ENCODE measurements around the gene AVPI1.
"Not testable (repeated sequence)": the region's sequence is repeated elsewhere in the genome, so short reads cannot be mapped to it uniquely, and the experiment has no call there.

Gene AVPI1

DNA sequence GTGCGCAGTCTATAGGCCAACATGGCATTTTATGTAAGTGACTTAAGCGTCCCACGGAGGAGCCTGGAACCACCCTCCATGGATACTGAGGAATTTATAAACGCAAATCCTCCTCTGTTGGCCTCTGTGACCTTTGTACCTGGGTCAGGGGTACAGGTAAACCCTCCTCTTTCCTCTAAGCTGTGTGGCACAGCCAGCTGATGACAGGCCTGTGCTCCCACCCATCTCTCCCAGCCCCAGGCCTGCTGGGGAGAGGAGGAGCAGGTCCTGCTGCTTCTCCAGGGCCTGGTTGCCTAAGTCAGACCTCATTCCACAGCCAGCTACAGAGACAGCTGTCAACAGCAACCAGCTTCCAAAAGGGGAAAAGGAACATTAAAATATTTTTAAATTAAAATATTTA lies 5.0 kb downstream of the AVPI1 start:
- no peak for FAIRE-seq

DNA sequence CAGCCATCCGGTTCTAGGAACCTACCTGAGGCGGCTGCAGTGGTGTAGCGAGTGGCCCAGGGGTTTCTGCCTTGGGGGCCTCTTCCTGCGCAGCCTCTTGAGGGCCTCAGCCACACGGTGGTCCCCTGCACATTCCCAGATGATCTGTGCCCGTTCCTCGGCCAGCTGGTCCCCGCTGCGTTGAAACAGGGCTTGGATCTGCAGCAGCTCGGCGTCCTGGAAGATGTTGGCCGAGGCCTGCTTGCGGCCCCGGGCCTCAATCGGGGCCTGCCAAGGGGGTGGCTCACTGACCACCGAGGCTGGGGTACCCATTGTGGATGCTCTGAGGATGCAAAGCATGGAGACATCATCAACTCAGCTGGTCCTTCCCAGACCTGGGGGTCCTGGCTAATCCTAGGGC lies 7.4 kb downstream of the AVPI1 start:
- no peak for FAIRE-seq

DNA sequence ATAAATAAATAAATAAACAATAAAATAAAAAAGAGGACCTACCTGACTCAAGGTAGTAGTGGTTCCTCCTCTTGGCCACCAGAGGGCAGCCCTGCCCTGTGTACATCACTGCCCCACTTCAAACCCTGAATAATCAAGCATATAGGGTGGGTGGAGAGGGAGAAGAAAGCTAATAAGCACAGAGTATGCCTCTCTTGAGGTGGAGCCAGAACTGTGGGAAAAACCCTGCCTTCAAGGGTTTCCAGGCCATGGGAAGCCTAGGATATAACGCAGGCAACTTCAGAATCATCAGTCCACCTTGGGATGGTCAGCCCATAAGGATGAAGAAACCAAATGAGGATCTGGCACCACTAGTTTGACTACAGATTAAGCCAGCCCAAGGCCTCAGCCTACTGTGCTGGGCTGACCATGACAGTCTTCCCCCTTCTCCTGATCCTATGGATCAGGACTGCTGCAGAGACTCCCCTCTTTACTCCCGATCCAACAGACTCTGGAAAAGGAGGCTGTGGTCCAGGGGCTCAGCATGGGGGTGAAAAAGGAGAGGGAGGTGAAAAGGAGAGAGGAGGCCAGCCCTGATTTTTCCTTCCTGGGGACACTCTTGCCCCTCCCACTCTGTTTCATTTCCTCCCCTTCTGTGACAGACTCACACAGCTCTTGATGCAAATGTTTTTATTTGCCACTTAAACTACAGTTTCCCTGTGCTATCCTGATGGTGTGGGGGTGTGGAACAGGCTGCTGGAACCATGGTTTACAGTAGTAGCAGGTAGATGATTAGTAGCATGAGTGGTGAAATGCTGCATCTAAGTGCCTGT lies 10.1 kb downstream of the AVPI1 start:
- peak; percentile 64 for FAIRE-seq

DNA sequence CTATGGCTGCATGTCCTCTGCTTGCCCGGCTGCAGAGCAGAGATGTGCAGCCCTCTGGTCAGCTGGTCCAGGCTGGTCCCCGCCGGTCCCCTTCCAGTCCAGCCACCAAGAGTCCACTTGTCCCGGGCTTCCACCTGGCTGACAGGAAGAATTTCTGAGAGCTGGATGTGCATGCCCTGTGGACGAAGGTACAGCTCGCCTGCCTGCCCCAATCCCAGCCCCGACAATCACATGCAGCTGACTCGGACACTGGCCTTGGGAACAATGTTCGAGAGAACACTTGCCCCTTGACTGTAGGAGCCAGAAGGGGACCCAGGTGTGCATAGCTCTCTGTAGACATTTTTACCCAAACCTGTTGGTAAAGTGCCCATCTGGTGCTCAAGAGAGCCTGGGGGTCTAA lies 11.8 kb downstream of the AVPI1 start:
- FAIRE-seq = no peak

DNA sequence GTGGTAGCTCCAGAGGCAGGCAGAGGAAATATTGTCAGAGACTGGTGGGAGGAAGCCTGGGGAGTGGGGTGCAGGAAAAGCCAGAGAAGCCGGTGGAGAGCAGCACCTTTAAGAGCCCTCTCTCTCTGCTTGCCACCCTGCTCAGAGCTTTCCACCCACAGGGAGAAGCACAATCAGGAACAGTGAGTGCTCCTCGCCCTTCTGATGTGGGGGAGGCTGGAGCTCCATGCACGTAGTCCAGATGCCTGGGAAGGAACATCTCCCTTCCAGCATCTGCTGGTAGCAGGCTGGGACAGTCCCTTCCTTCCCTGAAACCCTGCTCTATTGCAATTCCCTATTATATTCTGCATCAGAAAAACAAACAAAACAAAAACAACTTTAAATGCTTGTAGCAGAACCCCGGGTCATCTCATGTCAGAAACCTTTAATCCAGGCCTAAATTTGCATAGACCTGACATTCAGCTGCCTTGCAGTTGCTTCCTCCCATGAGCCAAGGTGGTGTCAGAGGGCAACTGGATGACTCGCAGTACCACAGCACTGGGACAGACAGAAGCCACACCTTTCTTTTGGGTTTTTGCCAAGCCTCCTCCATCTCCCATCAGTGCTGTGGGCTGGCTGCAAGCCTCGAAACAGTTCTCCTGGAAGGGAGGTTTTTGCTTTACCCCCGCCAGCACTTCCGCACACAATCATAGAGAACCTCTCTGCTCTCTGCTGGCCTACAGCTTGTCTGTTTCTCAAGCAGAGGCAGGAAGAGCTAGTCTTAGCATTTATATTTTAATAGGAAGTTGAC lies 13.1 kb downstream of the AVPI1 start:
- FAIRE-seq = no peak

DNA sequence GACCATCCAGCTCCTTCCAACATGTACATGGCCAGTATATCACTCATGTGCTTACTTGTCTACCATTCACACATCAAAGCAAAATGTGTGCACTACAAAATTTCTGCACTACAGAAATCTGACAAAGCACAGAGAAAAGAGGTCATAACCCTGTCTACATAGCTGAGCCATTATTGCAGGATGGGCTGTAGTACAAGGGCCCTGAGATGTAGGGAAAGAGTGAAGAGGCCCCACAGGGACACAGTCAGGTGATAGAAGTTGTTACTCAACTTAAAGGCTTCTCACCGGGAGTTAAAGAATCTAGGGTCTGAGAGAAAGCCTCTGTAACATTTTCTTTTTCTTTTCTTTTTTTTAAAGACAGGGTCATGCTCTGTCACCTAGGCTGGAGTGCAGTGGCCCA lies 17.5 kb downstream of the AVPI1 start:
- FAIRE-seq = no peak

DNA sequence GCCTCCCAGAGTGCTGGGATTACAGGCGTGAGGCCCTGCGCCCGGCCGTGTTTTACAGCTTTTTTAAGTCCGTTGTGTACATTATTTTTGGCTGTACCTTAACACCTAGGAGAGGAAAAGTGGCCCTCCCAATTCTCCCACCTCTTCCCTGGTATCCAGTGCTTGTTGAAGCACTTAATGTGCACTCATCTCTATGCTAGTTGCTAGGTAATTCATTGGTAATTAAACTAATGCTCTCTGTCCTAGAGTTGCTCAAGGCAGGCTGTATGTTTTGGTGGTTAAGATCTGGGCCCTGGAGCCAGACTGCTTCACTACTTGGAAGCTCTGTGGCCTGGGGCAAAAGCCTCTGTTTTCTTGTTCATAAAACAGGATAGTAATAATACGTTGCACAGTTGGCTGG lies 19.6 kb downstream of the AVPI1 start:
- no peak for FAIRE-seq

DNA sequence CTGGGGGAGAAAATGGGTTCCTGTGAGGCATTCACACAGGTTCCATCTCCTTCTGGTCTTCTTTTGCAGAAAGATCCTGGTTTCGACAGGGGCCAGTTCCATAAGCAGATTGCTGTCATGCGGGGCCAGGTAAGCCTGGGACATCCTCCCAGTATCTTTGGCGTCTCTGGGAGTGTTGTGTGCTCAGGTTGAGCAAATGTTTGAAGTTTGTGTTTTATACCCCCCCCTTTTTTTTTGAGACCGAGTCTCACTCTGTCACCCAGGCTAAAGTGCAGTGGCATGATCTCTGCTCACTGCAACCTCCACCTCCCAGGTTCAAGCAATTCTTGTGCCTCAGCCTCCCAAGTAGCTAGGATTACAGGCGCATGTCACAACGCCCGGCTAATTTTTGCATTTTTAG lies 20.0 kb downstream of the AVPI1 start:
- no peak for FAIRE-seq

DNA sequence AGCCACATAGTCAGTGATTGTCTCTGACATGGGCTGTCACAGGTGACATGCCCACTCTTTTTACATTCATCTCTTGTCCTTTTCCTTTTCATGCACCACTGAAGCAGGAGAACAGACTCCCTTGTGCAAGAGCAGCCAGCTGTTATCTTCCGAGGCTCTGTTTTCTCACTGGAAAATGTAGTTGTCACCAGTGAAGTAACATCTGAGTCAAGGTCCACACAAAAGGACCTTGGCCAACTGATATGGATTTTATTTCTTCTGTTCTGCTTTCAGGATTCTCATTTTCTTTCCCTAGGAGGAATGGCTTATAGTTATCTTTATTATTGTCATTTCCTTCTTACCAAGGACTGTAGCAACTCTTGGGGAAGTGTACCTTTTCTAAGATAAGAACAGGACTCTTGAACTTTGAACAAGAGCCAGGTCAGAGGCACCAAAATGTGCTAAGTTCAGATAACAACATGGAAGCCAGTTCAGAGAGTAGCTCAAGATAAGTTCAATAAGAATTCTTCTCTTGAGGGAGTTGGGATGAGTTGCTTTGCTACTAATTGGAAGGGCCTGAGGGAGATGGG lies 22.7 kb downstream of the AVPI1 start:
- no peak for FAIRE-seq

DNA sequence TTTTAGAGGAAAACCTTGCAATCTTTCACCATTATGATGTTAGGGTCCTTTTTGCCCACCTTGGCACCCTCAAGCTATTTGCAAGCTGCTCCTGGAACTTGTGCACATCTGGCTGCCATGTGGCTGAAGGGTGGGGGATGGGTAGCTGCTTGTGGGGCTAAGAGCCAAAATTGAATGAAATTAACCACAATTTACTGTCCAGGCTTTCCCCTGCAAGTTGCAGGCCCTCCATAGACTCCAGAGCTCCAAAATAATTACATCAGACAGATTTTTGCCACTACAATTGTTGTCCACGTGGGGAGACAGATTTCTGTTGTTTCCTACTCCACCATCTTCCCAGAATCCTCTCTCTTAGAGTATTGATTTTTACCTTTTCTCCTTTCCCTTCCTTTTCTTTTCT lies 27.5 kb downstream of the AVPI1 start:
- FAIRE-seq = no peak

DNA sequence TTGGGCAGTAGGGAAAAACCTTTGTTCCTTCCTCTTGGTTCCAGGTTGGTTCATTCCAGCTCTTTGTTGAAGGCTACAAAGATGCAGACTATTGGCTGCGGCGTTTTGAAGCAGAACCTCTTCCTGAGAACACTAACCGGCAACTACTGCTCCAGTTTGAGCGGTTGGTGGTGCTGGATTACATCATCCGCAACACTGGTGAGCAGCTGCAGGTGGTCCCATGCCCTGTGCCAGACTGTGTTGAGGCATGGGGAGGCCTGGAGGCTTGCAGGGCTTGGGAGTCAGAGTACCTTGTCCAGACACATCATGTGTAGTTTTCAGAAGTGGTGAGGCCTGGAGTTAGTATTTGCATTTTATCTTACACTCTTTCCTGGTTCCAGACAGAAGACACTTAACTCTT lies 30.3 kb downstream of the AVPI1 start:
- no peak for FAIRE-seq

DNA sequence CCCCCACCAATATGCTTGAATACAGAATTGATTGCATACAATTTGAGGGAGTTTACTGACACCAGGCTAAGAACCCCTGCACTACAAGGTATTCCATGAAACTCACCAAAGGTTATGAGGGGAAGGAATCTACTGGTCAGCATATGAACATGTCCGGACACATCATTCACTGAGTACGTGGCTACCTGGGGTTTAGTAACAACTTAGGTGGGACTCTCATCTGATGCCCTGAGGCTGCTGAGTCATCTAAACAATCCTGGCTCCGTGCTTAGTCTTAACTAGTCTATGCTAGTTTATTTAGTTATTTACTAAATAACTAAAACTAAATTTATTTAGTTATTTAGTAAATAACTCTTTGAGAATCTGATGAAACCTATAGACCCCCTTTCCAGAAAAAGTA lies 35.3 kb downstream of the AVPI1 start:
- no peak for FAIRE-seq

DNA sequence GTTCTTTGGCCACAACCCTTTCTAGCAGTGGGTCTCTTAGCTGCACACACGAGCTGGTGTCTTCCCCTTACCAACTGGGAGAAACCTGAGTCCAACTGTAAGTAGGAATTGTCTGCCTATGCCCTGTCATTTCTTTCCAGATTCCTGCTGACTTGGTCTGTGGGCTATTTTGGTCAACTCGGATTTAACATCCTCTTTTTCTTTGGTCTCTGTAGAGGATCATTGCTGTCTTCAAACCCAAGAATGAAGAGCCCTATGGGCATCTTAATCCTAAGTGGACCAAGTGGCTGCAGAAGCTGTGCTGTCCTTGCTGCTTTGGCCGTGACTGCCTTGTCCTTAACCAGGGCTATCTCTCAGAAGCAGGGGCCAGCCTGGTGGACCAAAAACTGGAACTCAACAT lies 36.3 kb downstream of the AVPI1 start:
- no peak for FAIRE-seq

DNA sequence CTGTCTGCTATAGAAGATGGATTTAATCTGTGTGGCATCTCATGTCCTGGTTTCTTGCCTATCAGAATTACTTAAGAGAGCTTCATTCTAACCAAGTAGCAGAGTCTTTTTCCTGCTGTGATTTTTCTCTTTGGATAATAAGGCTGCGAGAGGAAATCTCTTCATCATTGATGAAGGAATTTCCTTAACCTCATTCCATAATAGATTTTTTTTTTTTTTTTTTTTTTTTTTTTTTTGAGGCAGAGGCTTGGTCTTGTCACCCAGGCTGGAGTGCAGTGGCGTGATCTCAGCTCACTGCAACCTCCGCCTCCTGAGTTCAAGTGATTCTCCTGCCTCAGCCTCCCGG lies 37.7 kb downstream of the AVPI1 start:
- FAIRE-seq = not testable (repeated sequence)

DNA sequence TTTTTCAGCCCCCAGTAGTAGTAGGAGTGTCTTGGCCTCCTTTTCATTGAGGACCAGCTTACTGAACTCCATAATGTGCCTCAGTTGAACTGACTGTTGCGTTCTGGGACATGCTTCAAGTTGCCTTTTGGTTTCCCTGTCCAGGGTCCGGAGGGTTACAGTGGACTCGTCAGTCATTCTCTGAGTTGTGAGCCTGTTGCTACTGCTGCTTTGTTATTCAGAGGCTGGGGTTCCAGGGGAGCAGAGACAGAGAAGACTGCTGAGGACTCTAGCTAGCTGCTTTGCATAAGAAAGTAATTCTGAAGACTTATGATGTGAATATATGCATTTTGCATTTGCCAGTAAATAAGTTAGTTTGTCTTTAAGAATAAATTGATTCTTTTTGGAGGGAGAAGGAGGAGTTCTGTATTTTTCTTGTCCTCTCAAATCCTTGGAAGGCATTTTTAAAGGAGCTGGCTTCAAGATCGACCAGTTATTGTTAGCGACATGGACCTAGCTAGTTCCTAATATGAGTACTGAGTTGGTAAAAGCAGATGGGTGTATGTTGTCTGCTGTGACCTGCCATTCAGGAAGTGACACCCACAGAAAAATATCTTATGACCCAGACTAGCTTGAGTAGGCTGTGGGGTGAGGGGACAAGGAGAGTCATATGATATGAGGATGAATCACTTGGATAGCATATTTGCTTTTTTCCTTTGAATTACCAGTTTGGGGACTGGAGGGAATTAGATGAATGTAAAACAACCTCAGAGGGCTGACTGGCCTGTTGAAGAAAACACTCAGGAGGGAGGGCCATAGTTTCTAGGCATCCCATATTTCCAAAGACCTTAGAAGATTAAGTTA lies 38.3 kb downstream of the AVPI1 start:
- FAIRE-seq = no peak

DNA sequence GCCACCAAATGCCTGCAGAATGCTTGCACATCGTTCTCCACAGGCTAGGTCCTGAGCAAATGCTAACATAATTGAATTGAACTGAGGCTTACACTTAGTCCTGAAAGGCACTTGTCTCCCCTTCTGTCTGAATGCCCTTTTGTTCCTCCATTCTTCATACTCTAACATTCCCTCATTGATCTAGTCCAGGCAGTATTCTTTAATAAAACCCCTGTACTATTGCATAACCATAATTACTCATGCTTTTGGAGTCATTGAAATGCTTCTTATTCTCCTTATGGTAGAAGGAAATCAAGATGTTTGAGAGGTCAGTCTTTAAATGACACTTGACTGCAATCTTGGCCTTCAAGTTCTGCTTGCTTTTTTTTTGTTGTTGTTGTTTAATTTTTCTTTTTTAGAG lies 39.5 kb downstream of the AVPI1 start:
- FAIRE-seq = no peak

DNA sequence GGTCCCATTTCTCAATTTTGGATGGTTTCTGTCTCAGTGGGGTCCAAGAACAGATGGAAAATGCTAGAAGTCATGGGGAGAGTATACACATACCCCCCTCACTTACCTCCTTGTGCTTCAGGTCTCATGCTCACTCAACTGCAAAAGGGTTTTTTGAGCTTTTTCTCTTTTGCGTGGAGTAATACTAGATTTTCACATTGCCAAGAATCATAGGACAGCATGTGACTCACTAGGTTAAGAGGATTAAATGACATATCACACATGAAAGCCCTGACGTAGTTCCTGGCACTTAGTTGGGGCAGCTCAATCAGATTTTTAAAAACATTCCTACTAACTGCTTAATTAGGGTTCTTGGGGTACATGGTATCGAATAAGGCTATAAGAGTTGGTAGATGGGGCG lies 42.1 kb downstream of the AVPI1 start:
- FAIRE-seq = no peak

DNA sequence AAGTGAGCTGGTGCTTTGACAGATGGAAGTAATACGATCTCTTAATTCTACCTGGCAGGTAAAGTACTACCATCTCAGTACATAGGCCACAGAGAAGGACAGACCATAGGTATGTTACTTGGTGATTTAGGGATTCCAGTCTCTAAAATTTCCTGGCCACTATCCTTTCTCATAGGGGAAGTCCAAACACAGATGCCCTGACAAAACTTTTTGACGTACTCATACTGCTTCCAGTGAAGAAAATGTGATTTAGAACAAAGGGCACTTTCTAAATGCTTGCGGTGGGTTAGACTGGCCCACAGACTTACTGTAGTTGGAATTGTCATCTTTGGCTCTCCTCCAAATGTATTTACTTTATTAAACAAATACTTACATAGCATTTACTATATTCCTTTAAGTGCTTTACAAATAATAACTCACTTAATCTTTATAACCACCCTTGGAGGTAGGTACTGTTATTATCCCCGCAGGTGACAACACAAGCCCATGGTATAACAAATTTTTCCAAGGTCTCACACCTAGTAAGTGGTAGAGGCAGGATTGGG lies 43.5 kb downstream of the AVPI1 start:
- no peak for FAIRE-seq

DNA sequence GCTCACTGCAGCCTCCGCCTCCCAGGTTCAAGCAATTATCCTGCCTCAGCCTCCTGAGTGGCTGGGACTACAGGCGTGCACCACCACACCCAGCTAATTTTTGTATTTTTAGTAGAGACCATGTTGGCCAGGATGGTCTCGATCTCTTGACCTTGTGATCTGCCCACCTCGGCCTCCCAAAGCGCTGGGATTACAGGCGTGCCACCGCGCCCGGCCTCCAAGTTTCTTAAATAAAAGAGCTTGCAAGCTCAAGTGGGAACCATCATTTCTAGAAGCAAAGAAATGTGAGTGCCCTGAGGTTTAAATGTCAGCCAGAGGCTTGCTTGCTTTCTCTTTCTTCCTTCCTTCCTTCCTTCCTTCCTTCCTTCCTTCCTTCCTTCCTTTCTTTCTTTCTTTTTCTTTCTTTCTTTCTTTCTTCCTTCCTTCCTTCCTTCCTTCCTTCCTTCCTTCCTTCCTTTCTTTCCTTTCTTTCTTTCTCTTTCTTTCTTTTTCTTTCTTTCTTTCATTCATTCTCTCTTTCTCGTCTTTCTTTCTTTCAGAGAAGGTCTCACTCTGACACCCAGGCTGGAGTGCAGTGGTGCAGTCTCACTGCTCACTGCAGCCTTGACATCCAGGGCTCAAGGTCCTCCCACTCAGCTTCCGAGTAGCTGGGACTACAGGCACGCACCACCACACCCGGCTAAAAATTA lies 44.4 kb downstream of the AVPI1 start:
- not testable (repeated sequence) for FAIRE-seq

DNA sequence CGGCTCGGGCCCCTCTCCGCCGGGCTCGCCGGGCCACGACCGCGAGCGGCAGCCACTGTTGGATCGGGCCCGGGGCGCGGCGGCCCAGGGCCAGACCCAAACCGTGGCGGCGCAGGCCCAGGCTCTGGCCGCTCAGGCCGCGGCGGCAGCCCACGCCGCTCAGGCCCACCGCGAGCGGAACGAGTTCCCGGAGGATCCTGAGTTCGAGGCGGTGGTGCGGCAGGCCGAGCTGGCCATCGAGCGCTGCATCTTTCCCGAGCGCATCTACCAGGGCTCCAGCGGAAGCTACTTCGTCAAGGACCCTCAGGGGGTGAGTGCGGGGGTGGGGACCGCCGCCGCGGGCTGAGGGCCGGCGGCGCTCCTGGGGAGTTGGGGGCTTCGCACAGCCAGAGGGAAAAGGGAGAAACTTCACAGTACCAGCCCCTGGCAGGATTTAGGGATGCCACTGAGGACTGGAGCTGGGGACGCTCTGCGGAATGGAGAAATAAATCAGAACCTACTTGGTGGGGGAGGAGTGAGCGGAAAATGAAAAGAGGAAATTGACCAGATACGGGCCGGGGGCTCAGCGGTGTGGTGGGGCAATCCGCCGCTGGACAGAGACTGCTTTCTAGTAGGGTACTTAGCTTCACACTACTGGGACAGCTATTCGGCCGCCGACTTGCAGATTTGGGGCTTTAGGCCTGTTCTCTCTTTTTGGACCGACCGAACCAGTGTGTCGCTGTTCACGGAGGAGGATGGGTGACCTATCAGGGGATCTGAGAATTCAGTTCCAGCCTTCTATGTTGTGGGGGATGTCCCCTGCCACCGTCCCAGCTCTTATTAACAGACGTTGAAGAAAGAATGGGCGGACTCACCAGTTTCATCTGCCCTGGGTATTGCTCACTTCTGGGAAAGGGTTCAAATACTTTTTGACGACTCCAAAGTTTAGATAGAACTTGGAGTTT lies 45.9 kb downstream of the AVPI1 start:
- no peak for FAIRE-seq

Measured in TTC549 (cell line).